Erythroblast (primary cell): ENCODE results near the gene MYO15B.

Source experiments
- GATA1 ChIP-seq: IDR thresholded peaks from 2 replicates; pipeline ENCODE4 v1.6.1; 2011; ENCODE audit warnings: low read depth, mild to moderate bottlenecking, control low read depth, low read length, moderate library complexity
- POLR2A ChIP-seq: IDR thresholded peaks from 2 replicates; pipeline ENCODE4 v1.6.1; 2011; ENCODE audit warnings: mild to moderate bottlenecking, low read length

DNA sequence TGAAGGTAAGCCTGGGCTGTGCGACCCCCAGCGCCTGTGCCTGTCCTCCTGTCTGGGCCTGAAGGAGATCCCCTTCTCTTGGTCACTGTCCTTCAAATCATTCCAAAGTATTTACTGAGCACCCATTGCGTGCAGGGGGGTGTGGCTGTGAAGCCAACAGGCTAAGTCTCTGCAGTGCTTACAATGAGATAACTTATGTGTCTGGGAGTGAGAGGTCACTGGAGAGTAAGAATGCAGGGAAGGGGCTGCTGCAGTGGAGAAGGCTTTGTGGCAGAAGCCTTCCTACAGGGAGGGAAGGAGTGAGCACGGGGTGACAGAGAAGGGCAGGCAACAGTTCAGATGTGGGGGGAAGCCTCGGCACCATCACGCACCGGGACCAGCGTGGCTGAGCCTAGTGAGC is 34.5 kb downstream of the MYO15B start:
- TF ChIP-seq POLR2A (no peak), GATA1 (no peak)
